HUDEP-2 (cell line): ENCODE data around the gene GORAB.

Source experiments
- DNase-seq, 76 experiments: peaks; one replicate each; lab custom pipeline; 2025; ENCODE audit not compliant: unreplicated experiment in 76 of 76; lab: John Stamatoyannopoulos, UW

The GORAB gene

DNA sequence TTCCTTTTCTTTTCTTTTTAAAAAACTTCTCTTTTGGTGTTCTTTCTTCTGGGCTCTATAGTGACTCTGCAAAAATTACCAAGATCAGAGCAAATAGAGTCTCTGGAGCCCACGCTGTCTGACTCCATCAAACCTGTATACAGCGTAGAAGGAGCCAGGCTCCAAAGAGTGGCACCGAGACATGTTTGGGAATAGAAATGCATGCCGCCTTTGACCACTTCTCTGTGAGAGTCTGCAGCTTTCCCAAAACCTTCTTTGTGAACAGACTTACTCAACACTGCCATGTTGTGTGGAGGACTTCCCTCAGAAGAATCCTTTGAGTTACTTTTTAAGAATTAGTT is 55.3 kb downstream of the GORAB start:
- no peak for DNase-seq

DNA sequence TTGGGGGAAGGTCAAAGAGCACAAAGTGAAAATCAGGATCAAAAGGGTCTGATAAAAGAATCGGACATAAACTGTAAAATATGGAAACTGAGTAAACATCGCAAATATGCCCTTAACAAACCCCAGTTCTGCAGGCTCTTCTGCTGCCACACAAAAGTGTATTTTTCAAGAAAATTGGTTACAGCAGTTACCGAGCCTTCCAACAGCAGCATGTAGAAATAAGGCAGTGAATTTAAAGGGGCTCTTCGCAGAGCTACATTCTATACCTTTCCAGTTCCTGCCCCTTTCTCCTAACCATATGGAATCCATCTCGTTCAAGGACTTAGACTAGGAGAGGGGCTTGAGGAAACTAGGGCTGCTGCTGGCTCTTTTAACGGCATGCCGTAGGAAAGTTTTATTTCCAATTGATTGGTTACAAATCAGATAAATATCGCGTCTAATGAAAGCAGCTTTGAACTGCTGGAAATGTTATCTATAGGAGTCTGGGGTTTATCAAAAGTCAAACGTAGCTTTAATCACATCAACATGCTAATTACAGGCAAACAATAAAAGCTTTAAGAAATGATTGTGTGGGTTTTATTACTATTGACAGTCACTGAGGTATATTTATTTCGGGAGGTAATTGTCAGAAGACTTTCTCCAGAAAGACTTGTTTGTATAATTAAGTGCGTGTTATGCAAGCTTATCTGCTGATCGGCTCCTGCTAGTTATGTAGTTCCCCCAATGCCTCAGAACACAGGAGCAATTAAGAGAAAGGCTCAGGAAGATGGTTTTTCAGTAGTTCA is 59.1 kb downstream of the GORAB start:
- no peak for DNase-seq

- DNase-seq: no peak
Observed at GRCh38 chr1:170592591-170593111, 60.7 kb downstream of the GORAB start.

GRCh38 chr1:170593173-170594011 is 61.4 kb downstream of the GORAB start:
- DNase-seq: no peak

DNA sequence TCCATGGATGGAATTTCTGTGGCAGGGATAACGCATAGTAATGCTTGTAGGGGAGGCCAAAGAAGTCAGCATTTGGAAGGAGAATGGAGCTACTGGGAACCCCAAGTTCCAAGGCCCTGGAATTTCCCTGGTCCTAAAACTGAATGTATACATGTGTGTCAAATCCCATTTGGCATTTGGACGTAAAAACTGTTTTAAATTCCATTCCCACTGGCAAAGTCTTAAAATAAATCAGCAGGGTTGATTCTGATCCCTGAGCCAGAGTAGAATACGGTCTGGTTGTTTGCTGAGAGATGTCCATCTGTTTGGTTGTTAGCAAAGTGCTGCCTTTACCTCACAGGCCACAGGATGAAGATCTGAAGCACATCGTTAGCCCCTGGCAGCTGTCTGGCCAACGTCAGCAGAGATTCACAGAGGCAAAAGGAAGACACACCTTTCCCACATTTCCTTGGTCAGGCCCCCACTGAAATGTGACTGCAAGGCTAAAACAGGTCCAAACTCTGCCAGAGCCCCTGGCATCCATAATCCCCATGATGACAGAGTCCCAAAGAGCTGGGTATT is 62.2 kb downstream of the GORAB start:
- no peak for DNase-seq

GRCh38 chr1:170596701-170597100 is 64.7 kb downstream of the GORAB start:
- DNase-seq: no peak

DNA sequence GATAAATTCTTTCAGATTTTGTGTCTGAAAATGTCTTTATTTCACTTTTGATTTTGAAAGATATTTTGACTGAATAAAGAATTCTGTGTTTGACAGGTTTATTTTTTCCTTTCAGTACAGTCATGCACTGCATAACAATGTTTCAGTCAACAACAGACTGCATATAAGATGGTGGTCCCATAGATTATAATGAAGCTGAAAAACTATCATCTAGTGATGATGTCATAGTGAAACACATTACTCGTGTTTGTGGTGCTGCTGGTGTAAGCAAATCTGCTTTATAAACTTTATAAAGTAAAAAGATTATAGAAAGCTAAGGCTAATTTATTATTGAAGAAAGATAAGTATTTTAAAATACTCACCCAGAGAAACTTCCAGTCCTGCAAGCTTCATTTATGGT is 66.7 kb downstream of the GORAB start:
- no peak for DNase-seq

DNA sequence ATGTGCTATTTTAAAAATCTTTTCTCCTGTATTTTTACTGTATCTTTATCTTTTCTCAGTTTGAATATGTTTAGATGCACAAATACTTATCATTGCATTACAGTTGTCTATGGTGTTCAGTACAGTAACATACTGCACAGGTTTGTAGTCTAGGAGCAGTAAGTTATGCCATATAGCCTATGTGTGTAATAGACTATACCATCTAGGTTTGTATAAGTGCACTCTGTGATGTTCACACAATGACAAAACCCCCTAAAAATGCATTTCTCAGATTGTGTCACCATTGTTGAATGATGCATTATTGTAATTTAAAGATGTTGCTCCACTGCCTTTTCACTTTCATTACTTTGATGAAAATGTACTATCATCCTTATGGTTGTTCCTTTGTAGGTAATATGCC is 67.1 kb downstream of the GORAB start:
- no peak for DNase-seq

DNA sequence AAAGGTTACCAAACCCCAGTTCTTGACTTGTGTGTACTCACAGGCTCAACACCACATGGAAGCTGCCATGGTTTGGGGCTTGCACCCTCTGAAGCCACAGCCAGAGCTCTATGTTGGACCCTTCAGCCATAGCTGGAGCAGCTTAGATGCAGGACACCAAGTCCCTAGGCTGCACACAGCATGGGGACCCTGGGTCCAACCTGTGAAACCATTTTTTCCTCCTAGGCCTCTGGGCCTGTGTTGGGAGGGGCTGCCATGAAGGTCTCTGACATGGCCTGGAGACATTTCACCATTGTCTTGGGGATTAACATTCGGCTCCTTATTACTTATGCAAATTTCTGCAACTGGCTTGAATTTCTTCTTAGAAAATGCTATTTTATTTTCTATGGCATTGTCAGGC is 69.9 kb downstream of the GORAB start:
- DNase-seq: no peak
